HEK293T (cell line): ENCODE data around the gene RABGAP1L.

Experiments
- CTCF ChIA-PET: fragments of 350-600 bp; formaldehyde crosslinking; extraction: SDS; loops from one replicate; lab custom pipeline; 2021; ENCODE audit warnings: antibody characterized with exemption, inconsistent platforms; lab: Yijun Ruan, JAX
- POLR2A ChIA-PET: fragments of 350-600 bp; formaldehyde crosslinking; extraction: SDS; loops from one replicate; lab custom pipeline; 2020; ENCODE audit warnings: antibody characterized with exemption, inconsistent platforms; lab: Yijun Ruan, JAX
- DNase-seq: peaks from one replicate; pipeline ENCODE4 v3.0.0; 2012; ENCODE audit warnings: mixed read lengths; ENCODE audit errors: extremely low spot score
- ARNT ChIP-seq: fragments of 450-650 bp; IDR thresholded peaks from 2 replicates; pipeline ENCODE4 v1.6.1; 2017; ENCODE audit warnings: mild to moderate bottlenecking
- BHLHE40 ChIP-seq: fragments of 450-650 bp; IDR thresholded peaks from 2 replicates; pipeline ENCODE4 v1.6.1; 2016; ENCODE audit warnings: mild to moderate bottlenecking, moderate library complexity, borderline replicate concordance
- CTBP1 ChIP-seq: fragments of 450-650 bp; IDR thresholded peaks from 2 replicates; pipeline ENCODE4 v1.6.1; 2016; ENCODE audit warnings: borderline replicate concordance
- ELF4 ChIP-seq: fragments of 450-650 bp; IDR thresholded peaks from 2 replicates; pipeline ENCODE4 v1.6.1; 2017; ENCODE audit warnings: antibody characterized with exemption
- FOXA1 ChIP-seq: fragments of 450-650 bp; IDR thresholded peaks from 2 replicates; pipeline ENCODE4 v1.6.1; 2016; ENCODE audit warnings: mild to moderate bottlenecking
- FOXK2 ChIP-seq: fragments of 450-650 bp; IDR thresholded peaks from 2 replicates; pipeline ENCODE4 v1.6.1; 2016; ENCODE audit warnings: mild to moderate bottlenecking
- FOXM1 ChIP-seq: fragments of 450-650 bp; IDR thresholded peaks from 2 replicates; pipeline ENCODE4 v1.6.1; 2017; ENCODE audit warnings: mild to moderate bottlenecking, borderline replicate concordance
- HDGF ChIP-seq: fragments of 450-650 bp; IDR thresholded peaks from 2 replicates; pipeline ENCODE4 v1.6.1; 2017; ENCODE audit warnings: antibody characterized with exemption, borderline replicate concordance
- L3MBTL2 ChIP-seq: fragments of 450-650 bp; conservative IDR thresholded peaks from 2 replicates; pipeline ENCODE4 v1.6.1; 2016; ENCODE audit warnings: mild to moderate bottlenecking
- LEF1 ChIP-seq: fragments of 450-650 bp; IDR thresholded peaks from 2 replicates; pipeline ENCODE4 v1.6.1; 2017; ENCODE audit warnings: mild to moderate bottlenecking, borderline replicate concordance
- NFRKB ChIP-seq: fragments of 450-650 bp; IDR thresholded peaks from 2 replicates; pipeline ENCODE4 v1.6.1; 2016; ENCODE audit warnings: mild to moderate bottlenecking, moderate library complexity
- SP1 ChIP-seq: fragments of 450-650 bp; IDR thresholded peaks from 2 replicates; pipeline ENCODE4 v1.6.1; 2017
- SUZ12 ChIP-seq: fragments of 450-650 bp; IDR thresholded peaks from 2 replicates; pipeline ENCODE4 v1.6.1; 2016; ENCODE audit warnings: mild to moderate bottlenecking
- TARDBP ChIP-seq: fragments of 450-650 bp; IDR thresholded peaks from 2 replicates; pipeline ENCODE4 v1.6.1; 2016
- ZNF384 ChIP-seq: fragments of 450-650 bp; IDR thresholded peaks from 2 replicates; pipeline ENCODE4 v1.6.1; 2016
- TF ChIP-seq, protein P1 (sequence below): fragments of 450-650 bp; IDR thresholded peaks from 2 replicates; pipeline ENCODE4 v1.6.1; 2016

RABGAP1L gene

GRCh38 chr1:174276087-174276486 lies 116.8 kb downstream of the RABGAP1L start:
- ChIA-PET CTCF (interaction anchor here (0.8 kb wide), 2 partner anchors 13 to 14 kb away, joined by 3 to 5 read pairs; no protein-coding TSS in a partner anchor), POLR2A (no interaction called here)
- no peak for DNase-seq
- TF ChIP-seq ARNT (no peak), LEF1 (no peak), FOXM1 (no peak), NFRKB (no peak), SUZ12 (no peak), ZNF384 (no peak), ELF4 (no peak), FOXA1 (no peak), SP1 (no peak)

GRCh38 chr1:174284052-174284451 lies 124.7 kb downstream of the RABGAP1L start:
- POLR2A ChIA-PET: no interaction called here
- no peak for DNase-seq
- CTCF ChIA-PET: no interaction called here
- TF ChIP-seq CTBP1: no peak
- TF ChIP-seq FOXK2: no peak
- no peak for TF ChIP-seq HDGF
- TF ChIP-seq ZNF384: no peak
- no peak for TF ChIP-seq LEF1
- TF ChIP-seq, protein P1, sequence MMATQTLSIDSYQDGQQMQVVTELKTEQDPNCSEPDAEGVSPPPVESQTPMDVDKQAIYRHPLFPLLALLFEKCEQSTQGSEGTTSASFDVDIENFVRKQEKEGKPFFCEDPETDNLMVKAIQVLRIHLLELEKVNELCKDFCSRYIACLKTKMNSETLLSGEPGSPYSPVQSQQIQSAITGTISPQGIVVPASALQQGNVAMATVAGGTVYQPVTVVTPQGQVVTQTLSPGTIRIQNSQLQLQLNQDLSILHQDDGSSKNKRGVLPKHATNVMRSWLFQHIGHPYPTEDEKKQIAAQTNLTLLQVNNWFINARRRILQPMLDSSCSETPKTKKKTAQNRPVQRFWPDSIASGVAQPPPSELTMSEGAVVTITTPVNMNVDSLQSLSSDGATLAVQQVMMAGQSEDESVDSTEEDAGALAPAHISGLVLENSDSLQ: no peak
- TF ChIP-seq TARDBP: no peak
- no peak for TF ChIP-seq ELF4
- TF ChIP-seq BHLHE40: no peak
- TF ChIP-seq ARNT: no peak
- no peak for TF ChIP-seq SP1
- TF ChIP-seq SUZ12: no peak
- TF ChIP-seq FOXM1: no peak

DNA sequence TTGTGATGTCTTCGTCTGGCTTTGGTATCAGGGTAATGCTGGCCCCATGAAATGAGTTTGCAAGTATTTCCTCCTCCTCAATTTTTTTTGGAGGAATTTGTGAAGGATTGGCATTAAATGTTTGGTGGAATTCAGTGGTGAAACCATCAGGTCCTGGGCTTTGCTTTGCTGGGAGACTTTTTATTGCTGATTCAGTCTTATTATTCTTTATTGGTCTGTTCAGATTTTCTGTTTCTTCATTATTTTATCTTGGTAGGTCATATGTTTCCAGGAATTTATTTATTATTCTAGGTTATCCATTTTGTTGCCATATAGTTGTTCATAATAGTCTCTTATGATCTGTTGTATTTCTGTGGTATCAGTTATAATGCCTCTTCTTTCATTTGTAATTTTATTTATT lies 126.7 kb downstream of the RABGAP1L start:
- no peak for TF ChIP-seq TARDBP
- no peak for TF ChIP-seq L3MBTL2
- TF ChIP-seq LEF1: no peak
- no peak for TF ChIP-seq SP1
- TF ChIP-seq, protein P1: no peak
- no peak for TF ChIP-seq FOXA1
- TF ChIP-seq ELF4: no peak
- no peak for TF ChIP-seq ARNT
- no peak for DNase-seq
- POLR2A ChIA-PET: no interaction called here
- CTCF ChIA-PET: no interaction called here

- DNase-seq: no peak
- ChIA-PET POLR2A (no interaction called here), CTCF (interaction anchor here (1.0 to 1.2 kb wide), 2 partner anchors 11 to 27 kb away, joined by 3 to 4 read pairs; no protein-coding TSS in a partner anchor)
- TF ChIP-seq FOXA1 (no peak), BHLHE40 (no peak), SUZ12 (no peak), FOXK2 (no peak), HDGF (no peak), FOXM1 (no peak)
Measured at GRCh38 chr1:174289644-174290310, 130.5 kb downstream of the RABGAP1L start.

DNA sequence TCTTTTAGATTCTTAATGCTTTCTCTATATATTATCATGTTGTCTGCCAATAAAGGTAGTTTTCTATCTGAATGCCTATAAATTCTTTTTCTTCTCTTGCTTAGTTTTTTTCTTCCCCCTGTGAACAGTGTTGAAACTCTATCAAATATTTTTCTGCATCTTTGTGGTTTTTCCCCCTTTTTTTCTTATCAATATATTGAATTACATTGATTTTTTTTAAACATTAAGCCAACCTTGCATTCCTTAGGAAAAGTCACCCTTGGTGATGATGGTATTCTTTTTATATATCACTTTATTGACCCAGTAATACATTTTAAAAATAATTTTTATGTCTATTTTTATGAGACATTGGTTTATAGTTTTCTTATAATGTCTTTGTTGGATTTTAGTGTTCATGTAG lies 131.7 kb downstream of the RABGAP1L start:
- POLR2A ChIA-PET: no interaction called here
- TF ChIP-seq ARNT (no peak), L3MBTL2 (no peak), ELF4 (no peak), SUZ12 (no peak), HDGF (no peak), BHLHE40 (no peak), FOXM1 (no peak), SP1 (no peak)
- TF ChIP-seq, protein P1: no peak
- CTCF ChIA-PET: no interaction called here
- DNase-seq: no peak

- ChIA-PET POLR2A (no interaction called here), CTCF (no interaction called here)
- no peak for TF ChIP-seq FOXK2
- no peak for TF ChIP-seq ZNF384
- TF ChIP-seq LEF1: no peak
- TF ChIP-seq CTBP1: no peak
- no peak for TF ChIP-seq TARDBP
- TF ChIP-seq, protein P1: no peak
- no peak for TF ChIP-seq ARNT
- TF ChIP-seq L3MBTL2: no peak
- no peak for TF ChIP-seq FOXA1
- no peak for TF ChIP-seq FOXM1
- TF ChIP-seq SUZ12: no peak
- no peak for TF ChIP-seq HDGF
- TF ChIP-seq NFRKB: no peak
- TF ChIP-seq SP1: no peak
- no peak for TF ChIP-seq ELF4
- DNase-seq: no peak
Measured at GRCh38 chr1:174296309-174296708, 137.0 kb downstream of the RABGAP1L start.
